Astrocyte of the cerebellum (primary cell): ENCODE data around the gene BTG4.
A peak's percentile ranks its signal among the peaks of the same experiment; 100 is the strongest.

Experiments used
- DNase-seq: peaks from one replicate; pipeline ENCODE4 v3.0.0-alpha.2; 2011; ENCODE audit warnings: low read depth
- H3K4me3 ChIP-seq: 2 replicates; pipeline ENCODE4 v1.5.1; 2011; ENCODE audit warnings: mild to moderate bottlenecking, low read depth, low read length, moderate library complexity
- CTCF ChIP-seq: IDR thresholded peaks from 2 replicates; pipeline ENCODE4 v1.5.1; 2012; ENCODE audit warnings: low read length, low read depth, moderate library complexity, mild to moderate bottlenecking; ENCODE audit errors: missing control alignments
- in situ Hi-C: cut with HindIII; loops from 2 replicates; pipeline ENCODE4 v1.10.0; 2017; ENCODE audit warnings: low sequenced_read_pairs

The BTG4 gene

DNA sequence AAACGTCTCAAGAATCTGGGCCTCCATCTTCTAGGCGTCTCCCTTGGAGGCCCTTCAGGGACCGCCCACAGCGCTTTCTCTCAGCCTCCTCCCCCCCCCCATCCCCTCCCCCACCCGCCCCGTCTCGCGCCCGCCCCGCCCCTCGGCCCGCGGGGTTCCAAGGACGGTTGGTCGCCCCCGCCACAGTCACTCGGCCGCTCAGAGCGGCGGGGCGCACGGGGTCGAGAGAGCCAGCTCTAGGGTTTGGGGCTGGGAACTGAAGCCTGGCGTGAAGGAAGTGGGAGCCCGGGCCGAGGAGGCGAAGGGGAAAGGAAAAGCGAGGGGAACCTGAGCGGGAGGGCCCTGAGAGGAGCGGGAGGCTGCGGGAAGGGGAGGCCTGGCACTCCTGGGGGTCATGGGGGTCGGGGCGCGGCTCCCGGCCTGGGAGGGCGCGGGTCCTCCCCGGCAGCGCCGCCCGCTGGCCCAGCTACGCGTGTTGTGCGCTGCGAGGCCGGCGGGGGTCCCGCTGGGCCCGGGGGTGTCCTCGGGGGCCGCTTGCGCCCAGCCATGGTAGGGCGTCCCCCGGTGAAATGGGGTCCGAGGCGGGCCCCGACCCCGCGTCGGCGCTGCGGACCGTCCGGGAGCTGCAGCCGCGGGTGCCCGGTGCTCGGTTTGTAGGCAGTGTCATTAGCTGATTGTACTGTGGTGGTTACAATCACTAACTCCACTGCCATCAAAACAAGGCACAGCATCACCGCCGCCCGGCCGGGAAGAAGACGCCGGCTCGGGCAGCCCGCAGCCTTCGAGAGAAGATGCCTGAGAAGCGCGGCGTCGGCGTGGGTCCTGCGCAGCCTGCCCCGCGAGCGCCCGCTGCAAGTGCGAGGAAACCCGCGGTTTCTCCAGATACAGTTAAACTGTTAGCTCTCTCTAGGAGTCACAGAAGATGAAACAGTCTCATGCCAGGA lies at the start of gene BTG4:
Gene BTG4 (minus strand): TSS at position 91 of the 944 bp plus-strand sequence. CDS start 13,610 bp downstream, outside the sequence.
- in situ Hi-C loops = no loop called here
- no peak for DNase-seq
- peak within 1 kb of the TSS; percentile 39 for H3K4me3 ChIP-seq
- no peak for TF ChIP-seq CTCF

- DNase-seq = peak; percentile 63
- no peak for TF ChIP-seq CTCF
- in situ Hi-C loops = no loop called here
- H3K4me3 ChIP-seq = no peak overlapping the region
Observed at GRCh38 chr11:111561791-111562325, 49.7 kb upstream of the BTG4 start.

DNA sequence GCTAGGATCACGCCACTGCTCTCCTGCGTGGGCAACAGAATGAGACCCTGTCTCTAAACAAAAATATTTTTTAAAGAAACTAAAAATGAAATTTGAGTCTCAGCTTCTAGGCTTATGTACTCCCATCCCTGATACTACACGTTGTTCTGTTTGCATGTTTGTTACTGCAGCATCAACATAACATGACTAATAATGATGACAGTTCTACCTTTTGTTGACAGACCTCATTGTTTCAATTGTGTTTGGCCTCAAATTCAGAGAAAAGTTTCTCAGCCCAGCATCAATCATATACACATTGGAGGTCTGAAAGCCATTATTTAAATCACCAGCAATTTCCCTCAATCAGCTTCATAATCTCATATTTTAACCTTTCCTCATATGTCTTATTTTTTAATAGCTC lies 49.1 kb upstream of the BTG4 start:
- no peak for DNase-seq
- TF ChIP-seq CTCF = no peak
- in situ Hi-C loops = no loop called here
- no peak overlapping the region for H3K4me3 ChIP-seq

GRCh38 chr11:111560800-111561199 lies 48.6 kb upstream of the BTG4 start:
- in situ Hi-C loops = no loop called here
- H3K4me3 ChIP-seq = no peak overlapping the region
- DNase-seq = no peak
- TF ChIP-seq CTCF = no peak

DNA sequence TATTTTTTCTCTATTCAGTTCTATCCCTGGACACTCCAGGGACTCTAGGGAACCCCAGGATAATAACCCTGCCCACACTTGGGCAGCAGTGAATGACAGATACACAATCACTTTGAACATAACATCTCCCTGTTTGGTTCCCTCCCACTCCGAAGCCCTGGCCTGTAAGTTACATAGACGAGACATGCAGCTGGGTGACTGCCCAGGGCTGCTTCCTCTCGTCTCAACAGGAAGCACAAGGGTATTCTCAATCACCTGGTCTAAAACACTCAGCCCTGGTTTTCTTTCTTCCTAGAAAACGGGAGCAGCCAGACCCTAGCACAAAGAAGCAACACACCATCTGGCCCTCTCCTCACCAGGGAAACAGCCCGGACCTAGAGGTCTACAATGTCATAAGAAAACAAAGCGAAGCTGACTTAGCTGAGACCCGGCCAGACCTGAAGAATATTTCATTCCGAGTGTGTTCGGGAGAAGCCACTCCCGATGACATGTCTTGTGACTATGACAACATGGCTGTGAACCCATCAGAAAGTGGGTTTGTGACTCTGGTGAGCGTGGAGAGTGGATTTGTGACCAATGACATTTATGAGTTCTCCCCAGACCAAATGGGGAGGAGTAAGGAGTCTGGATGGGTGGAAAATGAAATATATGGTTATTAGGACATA lies 47.7 kb upstream of the BTG4 start:
- no peak for TF ChIP-seq CTCF
- in situ Hi-C loops = no loop called here
- DNase-seq = no peak
- no peak overlapping the region for H3K4me3 ChIP-seq

DNA sequence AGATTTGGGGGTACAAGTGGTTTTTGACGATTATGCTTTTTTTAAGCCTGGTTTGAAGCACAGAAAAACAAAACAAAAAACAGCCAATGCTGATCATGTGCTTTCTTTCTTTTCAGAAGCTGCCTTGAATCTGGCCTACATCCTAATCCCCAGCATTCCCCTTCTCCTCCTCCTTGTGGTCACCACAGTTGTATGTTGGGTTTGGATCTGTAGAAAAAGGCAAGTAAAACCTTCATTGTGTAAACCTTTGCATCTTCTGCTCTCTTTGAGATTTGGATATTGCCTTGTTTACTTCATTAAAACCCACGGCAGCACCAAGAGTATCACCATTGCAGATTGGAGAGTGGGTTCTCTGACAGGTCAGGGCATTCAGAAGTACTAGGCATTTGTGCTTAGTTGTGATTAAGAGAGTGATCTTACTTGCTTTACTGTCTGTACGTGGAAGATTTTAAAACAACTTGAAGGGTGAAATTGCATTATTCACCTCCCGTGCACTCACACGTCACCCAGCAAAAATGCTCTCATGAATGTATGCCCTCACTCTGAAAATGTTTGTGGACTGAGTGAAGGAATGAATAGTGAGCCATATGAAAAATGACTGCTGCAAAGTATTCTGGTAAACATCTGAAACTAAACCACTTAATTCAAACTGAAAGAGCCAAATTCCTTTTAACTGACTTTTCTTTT lies 45.4 kb upstream of the BTG4 start:
- DNase-seq = peak; percentile 95
- in situ Hi-C loops = no loop called here
- no peak overlapping the region for H3K4me3 ChIP-seq
- peak; percentile 5 for TF ChIP-seq CTCF
